GM18868 (cell line): ENCODE results near the gene ARHGEF16.

Experiments used
- ATAC-seq: cut with Tn5 transposase; IDR thresholded peaks from one replicate; pipeline ENCODE4 v1.9.1; 2021; ENCODE audit warnings: mild to moderate bottlenecking, moderate library complexity; ENCODE audit not compliant: unreplicated experiment

Gene ARHGEF16

DNA sequence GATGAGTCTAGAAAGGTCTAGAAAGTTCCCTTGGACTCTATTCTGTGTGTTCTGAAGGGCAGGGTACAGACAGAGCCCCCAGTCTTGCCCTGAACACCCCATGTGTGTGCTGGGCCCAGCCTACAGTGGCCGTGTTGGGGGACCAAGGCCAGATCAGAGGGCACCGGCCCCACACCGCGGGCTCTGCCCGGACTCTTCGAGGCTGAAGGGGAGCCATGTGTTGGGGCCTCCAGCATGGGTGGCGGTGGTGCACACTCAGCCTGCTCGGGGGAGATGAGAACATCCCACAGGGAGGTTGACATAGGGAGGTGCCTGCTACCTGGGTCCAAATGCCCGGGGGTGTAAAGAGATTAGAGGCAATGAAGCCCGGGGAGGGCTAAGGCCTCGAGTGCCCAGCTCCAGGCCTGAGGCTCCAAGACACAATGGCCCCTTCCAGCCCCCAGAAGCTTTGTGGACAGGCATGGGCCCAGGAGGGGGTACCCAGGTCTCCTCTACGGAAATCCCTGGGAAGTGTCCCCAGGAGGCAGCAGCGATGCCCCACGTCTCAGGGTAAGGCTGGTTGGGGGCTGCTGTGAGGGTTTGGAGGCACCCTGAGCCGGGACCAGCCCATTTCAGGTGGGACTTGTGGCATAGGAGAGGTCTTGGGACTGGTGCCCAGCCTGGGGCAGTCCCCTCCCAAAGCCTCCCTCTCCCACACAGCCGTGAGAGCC lies 12.1 kb downstream of the ARHGEF16 start:
- no peak for ATAC-seq

DNA sequence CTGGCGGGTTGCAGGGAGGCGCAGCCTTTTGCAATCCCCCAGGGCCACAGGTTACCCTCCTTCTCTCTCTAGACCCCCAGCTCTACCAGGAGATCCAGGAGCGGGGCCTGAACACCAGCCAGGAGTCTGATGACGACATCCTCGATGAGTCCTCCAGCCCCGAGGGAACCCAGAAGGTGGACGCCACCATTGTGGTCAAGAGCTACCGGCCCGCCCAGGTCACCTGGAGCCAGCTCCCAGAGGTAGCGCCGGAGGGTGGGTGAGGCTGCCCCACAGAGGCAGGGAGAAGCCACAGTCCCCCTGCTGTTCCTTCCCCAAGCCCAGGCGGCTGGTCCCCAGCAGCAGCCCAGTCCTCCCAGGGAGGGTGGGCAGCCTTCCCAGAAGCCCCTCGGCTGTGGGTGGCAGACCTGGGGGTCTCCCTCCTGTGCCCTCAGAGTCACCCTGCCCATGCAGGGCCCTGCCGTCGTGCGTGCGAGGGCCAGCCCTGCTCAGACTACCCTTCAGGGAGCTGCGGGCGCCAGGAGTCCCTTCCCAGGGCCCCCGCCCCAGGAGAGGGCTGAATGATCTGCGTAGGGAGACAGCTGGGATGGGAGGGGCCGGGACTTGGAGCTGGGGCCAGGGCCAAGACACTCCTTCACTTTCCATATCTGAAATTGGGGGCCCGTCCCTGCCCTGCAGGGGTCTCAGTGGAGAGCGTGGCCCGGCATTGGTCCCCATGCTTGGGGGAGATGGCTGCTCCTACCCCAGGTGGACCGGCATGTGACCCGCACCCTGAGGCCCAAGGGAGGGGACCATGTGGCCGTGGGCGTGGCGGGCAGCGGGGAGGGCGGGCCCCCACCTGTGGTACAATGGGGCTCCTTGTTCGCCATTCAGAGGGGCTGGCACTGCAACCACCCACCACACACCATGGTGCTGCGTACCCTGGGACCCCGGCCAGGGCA lies 12.9 kb downstream of the ARHGEF16 start:
- no peak for ATAC-seq

DNA sequence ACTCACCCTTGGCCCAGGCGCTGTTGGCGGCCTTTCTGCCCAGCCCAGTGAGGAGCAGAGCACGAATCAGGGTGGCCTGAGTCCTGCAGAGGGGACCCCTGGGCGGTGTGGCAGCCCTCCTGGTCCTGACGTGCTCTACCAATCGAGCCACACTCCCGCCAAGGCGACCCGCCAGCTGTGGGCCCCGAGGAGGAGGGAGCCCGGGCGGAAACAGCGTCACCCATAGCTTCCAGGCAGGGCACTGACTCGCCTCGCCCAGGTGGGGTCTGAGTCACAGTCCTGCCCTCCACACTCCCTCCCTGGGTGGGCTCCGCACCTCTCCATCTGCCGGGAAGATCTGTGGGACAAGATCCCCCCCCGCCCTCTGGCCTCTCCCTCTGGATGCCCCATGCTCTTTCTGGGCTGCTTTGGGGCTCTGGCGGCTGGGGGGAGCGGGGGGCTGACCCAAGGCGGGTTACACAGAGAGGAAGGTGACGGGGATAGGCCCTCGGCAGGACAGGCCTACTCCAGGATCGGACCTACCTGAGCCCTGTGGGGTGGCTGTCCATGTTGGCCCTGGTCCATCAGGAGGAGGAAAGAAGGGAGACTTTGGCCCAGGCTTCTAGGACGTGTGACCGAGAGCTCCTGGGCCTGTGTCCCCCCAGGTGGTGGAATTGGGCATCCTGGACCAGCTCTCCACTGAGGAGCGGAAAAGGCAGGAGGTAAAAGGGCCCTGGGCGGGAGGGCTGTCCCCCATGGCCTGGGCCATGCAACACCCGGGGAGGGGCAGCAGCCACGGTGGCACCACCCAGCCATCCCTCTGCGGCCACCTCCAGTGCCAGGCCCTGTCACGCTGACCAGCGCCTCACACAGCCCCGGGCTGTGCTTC lies 14.0 kb downstream of the ARHGEF16 start:
- no peak for ATAC-seq

DNA sequence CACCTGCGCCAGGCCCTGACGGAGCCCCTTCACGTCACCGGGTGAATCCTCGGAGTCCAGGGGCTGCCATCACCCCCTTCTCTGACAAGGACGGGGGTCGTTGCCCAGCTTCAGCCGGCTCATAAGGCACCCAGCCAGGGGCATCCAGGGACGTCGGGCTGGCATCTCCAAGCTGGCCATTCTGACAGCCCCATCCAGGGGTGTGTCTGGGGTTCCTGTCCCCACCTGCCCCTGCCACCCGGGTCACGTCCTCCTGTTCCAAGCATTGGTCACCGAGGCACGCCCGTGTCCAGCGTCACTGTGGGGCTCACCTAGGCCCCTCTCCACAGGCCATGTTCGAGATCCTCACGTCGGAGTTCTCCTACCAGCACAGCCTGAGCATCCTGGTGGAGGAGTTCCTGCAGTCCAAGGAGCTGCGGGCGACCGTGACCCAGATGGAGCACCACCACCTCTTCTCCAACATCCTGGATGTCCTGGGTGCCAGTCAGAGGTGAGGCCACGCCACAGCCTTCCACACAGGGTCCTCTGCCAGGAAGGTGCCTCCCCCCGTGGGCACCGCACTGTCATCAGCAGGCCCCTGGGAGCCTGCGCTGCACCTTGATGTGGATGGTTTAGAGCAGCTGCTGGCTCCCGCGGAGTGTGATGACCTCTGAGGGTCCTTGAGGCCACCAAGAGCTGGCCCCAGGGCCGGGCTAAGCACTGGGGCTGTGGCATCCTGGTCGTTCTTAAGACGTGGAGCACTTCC lies 14.8 kb downstream of the ARHGEF16 start:
- no peak for ATAC-seq

DNA sequence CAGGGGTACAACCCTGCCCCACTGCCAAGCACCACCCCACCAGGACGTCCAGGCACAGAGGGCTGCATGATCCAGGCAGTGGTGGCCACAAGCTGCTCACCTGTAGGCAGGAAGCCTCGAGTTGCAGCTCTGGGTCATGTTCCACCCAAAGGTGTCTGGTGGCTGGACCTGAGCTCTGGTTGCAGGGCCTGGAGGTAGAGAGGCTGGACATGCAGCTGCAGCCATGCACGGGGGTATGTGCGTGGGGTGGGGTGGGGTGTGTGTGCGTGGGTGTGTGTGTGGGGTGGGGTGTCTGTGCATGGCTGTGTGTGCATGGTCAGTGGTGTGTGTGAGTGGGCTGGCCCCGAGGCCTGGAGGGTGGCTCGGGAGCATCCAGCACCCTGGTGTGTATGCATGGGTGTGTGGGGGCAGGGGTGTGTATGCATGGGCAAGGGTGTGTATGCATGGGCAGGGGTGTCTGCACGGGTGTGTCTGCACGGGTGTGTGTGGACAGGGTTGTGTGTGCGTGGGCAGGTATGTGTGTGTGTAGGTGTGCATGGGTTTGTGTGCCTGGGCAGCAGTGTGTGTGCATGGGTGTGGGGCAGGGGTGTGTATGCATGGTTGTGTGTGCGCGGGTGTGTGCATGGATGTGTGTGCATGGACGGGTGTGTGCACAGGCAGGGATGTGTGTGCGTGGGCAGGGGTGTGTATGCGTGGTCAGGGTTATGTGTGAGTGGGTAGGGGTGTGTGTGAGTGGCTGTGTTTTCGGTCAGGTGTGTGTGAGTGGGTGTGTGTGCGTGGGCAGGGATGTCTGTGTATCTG lies 15.6 kb downstream of the ARHGEF16 start:
- no peak for ATAC-seq

DNA sequence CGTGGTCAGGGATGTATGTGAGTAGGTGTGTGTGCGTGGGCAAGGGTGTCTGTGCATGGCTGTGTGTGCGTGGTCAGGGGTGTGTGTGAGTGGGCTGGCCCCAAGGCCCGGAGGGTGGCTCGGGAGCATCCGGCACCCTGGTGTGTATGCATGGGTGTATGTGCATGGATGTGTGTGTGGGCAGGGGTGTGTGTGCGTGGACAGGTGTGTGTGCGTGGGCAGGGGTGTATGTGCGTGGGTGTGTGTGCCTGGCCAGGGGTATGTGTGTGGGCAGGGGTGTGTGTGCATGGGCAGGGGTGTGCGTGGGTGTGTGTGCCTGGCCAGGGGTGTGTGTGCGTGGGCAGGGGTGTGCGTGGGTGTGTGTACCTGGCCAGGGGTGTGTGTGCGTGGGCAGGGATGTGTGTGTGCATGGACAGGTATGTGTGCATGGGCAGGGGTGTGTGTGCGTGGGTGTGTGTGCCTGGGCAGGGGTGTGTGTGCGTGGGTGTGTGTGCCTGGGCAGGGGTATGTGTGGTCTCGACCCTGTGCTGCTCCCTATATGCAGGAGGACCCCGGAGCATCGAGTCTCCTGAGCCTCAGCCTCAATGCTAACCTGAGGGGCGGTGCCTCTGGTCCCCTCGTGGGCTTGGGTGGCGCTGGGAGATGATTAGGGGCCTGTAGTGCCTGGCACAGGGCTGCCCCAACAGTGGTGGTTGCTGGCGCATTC lies 16.3 kb downstream of the ARHGEF16 start:
- ATAC-seq: no peak

DNA sequence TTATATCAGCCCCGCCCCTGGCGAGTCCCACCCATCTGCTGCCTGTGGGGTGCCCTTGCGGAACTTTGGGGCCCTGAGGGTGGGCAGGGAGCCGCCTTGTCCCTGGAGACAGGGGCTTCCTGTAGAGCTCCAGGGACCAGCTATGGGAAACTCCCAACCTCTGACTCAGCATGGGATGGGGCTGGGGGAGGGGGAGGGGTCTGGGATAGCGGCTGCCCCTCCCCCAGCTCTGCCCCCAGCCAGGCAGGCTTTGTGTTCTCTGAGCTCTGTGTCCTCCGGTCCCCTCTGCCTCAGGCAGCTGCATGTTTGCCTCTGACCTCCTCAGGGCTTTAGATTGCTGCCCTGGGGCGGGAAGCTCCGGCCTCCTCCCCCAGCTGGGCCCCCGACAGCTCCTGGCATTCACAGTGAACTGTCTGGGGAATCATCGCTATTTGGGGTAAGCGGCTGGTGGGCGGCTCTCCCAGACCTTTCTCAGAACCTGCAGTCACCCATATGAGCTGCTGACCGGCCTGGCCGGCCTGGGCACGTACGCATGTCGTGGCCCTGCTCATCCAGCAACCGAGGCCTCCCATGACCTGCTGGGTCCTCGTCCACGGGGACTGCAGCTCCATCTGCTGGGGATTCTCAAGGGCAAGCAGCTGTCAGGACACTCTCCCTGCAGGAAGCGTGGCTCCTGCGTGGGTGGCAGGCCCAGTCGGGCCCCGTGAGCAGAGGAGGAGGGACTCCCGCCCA lies 17.1 kb downstream of the ARHGEF16 start:
- no peak for ATAC-seq

DNA sequence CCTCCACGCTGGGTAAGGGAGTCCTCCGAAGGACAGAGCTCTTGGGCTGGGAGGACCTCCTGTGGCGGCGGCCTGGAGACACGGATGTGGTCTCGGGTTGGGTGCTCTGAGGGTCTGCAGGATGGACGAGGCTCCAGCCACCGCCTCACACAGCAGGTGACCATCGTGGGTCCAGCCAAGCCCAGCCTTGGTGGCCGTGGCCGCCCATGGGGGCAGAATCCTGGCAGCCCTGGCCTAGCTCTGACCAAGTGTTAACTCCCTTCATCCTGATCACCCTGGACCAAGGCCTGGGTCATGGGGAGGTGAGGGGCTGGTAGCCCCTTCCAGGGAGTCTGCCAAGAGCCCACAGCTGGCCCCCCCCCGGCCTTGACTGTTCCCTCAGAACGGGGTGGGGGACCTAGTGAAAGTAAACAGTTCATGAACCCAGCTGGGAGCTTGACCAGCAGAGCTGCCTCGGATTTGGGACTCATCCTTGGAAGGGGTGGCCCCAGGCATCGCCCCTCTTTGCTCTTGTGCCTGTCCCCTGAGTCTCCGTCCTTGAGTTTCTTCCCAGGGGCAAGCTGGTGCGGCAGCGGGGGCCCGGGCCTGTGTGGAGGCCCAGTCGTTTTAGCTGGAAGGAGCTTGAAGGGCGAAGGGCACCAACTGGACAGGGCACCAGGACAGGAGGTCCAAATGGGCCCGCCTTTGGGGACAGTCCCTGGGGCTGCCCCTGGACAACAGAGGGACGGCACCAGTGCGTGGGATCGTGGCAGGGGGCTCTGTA lies 17.8 kb downstream of the ARHGEF16 start:
- no peak for ATAC-seq

DNA sequence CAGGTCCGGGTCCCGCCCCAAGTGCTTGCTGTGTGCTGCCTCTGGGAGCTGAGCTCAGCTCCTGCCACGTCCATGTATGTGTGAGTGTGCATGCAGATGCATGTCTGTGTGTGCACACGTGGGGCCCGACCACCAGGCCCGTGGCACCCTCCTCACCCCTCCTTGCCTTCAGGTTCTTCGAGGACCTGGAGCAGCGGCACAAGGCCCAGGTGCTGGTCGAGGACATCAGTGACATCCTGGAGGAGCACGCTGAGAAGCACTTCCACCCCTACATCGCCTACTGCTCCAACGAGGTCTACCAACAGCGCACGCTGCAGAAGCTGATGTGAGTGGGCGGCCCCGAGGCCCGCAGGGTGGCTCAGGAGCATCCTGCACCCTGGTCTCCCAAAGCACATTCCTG lies 18.4 kb downstream of the ARHGEF16 start:
- ATAC-seq: no peak

DNA sequence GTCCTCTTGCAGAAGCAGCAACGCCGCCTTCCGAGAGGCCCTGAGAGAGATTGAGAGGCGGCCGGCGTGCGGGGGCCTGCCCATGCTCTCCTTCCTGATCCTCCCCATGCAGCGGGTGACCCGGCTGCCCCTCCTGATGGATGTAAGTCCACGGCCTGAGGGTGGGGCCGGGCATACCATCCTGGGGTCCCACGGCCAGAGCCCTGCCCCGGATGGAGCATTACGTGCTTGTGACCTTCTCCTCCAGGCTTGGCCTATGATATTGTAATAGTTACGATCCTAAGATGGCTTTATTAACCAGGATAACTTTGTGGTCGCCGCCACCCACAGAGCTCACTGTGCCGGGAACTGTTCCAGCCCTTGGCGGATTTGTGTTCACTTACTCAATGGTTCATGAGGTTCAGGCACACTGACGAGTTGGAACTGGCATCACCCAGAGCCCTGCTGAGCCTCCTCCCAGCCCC lies 18.9 kb downstream of the ARHGEF16 start:
- ATAC-seq: no peak

DNA sequence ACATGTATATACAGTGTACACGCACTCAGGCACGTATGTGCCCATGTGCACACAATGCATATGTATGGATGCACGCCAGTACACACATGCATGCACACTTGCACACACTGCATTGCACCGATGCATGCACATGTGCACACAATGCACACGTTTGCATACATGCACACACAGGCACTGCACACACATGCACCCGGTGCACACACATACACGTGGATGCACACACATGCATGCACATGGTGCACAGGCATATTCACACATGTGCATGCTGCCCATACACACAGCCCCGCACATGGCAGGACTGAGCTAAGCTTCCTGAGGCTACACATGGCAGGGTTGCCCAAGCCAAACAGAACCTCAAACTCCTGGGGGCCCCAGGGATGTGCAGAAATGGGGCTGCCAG lies 19.6 kb downstream of the ARHGEF16 start:
- no peak for ATAC-seq

DNA sequence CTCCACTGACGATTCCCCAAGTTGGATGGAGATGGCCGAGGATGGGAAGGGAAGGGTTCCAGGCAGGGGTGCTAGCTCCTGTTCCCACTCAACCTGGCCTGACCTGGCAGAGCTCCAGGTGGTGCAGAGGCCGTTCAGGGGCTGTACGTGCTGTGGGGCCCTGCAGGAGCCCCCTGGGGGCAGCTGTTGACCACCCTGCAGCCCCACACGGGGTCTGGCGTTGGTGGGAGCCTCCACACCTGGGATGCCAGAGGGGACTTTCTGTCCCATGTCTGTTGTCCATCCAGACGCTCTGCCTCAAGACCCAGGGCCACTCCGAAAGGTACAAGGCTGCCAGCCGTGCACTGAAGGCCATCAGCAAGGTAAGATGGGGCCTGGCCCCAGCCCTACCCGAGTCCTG lies 20.0 kb downstream of the ARHGEF16 start:
- ATAC-seq: no peak

DNA sequence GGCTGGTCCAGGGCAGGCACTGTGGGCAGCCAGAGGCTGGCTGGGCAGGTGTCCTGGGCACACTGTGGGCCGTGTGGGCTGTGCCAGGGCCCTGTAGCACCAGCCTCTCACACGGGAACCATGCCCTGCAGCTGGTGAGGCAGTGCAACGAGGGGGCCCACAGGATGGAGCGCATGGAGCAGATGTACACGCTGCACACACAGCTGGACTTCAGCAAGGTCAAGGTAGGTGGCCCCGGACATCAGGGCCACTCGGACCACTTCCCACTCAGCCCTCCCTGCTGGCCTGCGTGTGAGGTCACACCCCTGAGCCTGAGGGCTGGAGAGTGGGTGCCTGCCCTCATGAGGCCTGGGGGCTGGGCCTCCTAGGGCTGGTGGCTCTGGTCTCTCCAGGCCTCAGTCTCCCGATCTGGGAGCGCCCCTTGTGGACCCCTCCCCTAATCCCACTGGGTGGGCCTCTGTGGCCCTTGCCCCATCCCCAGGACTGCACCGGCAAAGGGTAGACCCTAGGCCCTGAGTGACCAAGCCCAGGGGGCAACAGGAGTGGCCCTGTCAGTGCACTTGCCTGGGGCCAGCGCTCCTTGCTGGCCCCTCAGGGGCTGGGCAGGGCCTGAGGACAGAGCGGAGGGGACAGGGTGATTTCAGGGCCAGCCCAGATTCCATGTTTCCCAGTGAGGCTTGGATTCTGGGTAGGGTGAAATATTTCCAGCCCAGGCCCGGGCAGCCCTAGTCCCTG lies 21.5 kb downstream of the ARHGEF16 start:
- ATAC-seq: no peak

DNA sequence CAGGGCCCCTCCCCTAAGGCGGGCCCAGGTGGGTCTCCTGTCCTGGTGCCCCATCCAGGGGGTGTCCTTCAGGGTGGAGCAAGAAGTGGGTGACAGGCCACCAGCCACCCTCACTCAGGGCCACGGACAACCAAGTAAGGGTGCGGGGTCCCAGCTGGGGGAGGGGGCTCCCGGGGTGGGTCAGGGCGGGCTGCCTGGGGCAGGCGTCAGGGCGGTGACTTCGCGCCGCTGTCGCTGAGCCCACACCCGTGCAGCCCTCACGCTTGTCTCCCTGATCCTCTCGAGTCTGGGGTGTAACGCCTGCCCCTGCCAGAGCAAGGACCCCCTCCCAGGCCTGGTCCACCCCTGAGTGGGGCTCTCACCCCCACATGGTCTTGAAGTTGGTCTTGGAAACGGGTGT lies 22.2 kb downstream of the ARHGEF16 start:
- no peak for ATAC-seq

DNA sequence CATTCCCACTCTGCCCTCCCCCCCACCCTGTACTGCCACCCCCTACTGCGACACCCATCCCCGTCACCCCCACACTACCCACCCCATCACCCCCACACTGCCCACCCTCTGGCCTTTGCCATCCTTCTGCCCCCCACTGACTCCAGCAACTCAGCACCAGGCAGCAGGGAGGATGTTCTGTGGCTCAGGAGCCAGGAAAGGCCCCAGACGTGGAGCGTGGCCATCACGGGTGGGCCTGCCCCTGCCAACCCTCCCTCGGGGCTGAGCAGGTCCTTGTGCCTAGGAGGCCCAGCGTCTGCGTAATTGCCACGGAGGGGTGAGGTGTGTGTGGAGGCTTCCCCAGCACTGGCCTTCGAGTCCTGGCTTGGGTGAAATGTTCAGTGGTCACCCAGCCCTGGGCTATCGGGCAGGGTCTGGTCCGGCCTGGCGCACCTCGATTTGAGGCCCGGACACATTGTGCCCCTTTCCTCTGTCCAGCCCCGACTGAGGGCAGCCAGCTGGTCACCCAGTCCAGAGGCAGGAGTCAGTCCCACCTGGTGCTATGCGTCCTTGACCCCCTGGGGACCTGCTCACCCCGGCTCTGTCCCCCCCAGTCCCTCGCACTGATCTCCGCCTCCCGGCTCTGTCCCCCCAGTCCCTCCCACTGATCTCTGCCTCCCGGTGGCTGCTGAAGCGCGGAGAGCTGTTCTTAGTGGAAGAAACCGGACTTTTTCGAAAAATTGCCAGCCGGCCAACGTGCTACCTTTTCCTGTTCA lies 23.0 kb downstream of the ARHGEF16 start:
- no peak for ATAC-seq

DNA sequence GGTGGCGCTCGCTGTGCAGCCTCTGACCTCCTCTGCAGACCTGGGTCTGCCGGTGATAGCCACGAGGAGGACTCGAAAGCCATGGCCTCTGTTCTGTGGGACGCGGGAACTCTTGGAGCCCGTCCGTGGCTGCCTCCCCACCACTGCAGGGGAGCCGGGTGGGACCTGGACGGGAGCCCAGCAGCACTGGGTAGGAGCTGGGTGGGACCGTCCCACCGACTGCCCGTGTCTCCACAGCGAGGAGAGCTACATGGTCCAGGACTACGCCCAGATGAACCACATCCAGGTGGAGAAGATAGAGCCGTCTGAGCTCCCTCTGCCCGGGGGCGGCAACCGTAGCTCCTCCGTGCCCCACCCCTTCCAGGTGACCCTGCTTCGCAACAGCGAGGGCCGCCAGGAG lies 23.7 kb downstream of the ARHGEF16 start:
- ATAC-seq: no peak
